GM19467 (cell line): ENCODE results near the gene SF3A1.

Experiments
- ATAC-seq: cut with Tn5 transposase; IDR thresholded peaks from one replicate; pipeline ENCODE4 v1.9.1; 2021; ENCODE audit warnings: mild to moderate bottlenecking, moderate library complexity; ENCODE audit not compliant: unreplicated experiment

Gene SF3A1

GRCh38 chr22:30289141-30289979 is 67.3 kb downstream of the SF3A1 start, which contains the start of gene CASTOR1:
Gene CASTOR1, minus strand, starts transcription at chr22:30289505. Its CDS starts 8 bp downstream, at chr22:30289497.
- peak; percentile 57 for ATAC-seq

DNA sequence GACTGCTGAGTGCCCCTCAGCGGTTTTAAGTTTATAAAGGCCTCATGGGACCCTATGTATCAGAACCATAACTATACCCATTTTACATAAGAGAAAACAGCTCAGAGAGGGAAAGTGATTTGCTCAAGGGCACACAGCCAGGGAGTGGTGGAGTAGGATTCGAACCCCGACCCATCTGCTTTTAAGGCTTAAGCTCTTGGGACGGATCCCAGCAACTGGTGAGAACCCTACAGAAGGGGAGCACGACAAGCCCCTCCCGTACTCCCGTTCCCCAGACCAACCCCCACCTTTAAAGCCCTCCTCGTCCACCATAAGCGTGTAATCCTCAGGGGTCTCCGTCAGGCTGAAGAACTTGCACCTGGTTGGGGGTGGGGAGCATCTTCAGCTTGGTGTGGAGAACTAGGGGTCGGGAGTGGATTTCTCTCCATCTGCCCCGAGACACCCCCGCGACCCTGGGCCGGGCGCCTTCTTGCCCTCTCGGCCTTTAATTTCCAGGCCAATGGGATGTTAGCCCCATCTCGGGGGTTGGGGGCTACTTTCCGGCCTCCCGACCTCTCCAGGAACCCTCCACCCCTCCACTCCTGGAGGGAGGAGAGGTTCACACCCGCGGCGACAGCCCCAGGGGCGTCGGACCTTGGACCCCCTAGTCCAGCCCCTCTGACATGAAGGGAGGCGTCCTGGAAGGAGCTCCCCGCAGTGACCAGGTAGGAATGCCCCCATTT is 68.1 kb downstream of the SF3A1 start:
- ATAC-seq = no peak

DNA sequence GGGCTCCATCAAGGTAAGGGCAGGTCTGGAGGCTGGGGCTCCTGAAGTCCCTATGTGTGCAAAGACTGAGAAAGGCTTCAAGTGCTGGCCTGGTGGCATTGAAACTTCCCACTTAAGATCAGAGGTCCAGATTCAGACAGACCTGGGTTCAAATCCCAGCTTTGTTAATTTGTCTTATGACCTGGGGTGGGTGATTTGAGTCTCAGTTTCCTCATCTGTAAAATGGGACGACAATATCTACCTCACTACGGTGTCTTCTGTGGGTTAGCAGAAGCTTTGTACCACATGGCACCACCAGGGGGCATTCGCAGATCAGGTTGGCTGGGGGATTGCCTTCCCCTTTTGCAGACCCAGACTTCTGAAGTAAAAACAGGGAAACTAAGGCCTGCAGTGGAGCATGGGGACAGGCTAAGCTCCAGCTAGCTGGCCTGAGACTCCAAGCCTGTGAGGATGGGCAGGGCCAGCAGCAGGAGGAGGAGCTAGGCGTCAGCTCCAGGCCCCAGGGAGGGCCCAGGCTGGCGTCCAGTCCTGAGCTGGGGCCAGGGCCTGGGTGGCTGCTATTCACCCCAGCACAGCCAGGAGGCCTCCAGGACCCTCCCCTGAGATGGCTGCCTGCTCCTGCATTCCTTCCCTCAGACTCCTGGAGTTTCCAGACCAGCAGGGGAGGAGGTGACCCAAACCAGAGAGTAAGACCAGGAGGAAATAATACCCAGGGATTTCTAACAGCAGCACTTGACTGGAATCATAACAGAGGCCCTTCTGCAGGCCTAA is 68.9 kb downstream of the SF3A1 start:
- ATAC-seq = no peak

- no peak for ATAC-seq
These were observed 69.7 kb downstream of the SF3A1 start for GRCh38 chr22:30286813-30287647.

DNA sequence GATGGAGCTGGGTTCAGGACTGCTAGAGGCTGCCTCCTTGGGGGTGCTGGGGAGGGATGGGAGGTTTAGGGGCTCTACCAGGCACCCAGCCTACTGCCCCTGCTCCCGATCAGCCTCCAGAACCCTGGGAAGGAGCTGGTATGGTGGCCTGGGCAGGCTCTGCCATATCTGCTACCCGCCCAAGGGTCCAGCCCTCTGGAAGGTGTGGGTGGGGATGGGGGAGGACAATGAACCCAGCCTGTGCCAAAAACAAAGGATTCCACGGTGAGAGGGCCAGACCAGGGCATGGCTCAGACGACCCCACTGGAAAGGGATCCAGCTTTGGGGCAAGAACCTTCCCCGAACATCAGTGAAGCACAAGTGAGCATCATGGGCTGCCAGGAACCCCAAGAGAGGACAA is 70.4 kb downstream of the SF3A1 start:
- no peak for ATAC-seq

GRCh38 chr22:30285846-30286200 is 70.9 kb downstream of the SF3A1 start:
- no peak for ATAC-seq

DNA sequence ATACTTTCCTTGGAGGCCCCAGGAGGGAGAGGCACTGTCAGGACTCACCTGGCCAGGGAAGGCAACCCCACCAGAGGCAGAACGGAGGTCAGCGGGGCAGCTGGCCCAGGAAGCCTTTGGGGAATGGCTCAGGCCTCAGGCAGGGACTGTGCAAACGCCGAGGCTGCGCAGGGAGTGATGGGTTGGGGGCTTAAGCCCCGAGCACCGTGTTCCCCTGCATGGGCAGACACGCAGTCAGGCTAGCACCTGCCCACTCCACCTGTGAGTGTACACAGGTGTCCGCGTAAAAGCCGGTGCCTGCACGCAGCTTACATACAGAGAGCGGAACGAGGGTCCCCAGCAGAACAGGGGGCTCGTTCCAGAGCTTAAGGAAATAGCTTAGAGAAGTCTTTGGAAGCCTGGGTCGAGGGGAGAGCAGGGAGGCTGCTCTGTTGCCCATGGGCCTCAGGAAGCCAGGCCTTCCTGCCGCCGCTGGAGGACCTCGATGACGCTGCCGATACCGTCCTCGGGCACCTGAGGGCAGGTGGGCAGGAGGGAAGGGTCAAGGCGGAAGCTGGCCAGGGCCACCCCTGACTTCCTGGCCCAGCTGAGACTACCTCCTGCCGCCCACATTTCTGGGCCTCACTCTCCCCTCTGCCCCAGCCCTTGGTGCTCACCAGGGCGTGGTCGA is 71.4 kb downstream of the SF3A1 start:
- no peak for ATAC-seq

GRCh38 chr22:30284666-30285065 is 72.0 kb downstream of the SF3A1 start:
- ATAC-seq = no peak

DNA sequence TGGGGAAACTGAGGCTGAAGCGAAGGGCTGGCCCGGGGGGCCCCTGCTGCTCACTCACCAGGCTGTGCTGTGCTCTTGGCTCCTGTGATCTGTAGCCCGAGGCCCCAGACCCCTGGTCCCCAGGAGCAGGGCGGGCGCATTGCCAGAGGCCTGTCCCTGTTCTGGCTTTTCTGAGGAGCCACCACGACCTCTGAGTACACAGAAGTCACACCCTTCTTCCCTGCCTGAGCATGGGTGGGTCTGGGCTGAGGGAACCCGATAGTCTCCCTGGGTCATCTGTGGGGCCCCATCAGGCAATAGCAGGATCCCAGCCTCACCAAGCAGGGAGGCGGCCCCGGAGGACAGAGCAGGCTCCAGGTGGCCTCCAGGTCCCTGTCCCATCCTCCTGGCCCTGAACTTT is 72.5 kb downstream of the SF3A1 start:
- ATAC-seq = no peak

DNA sequence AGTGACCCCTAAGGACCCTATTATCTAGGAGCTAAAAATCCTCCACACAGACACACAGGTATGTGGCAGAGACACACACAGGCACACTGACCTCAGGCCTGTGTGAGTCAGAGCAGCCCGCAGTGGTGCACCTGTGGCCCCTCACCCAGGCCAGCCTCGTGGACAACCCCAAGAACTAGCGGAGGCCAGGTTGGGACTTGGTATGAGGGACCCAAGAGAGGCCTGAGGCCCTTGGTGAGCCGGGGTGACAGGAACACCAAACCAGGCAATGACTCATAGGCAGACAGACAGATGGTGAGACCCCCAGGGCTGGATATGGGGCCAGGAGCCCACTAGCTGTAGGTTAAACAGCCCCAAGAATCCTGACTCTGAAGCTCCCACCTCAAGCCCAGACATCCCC is 73.4 kb downstream of the SF3A1 start:
- no peak for ATAC-seq

GRCh38 chr22:30282616-30283046 is 74.1 kb downstream of the SF3A1 start:
- no peak for ATAC-seq
